NCI-H2227 (cell line): Measurements from ENCODE around the gene PRDM16.

Source experiments
- DNase-seq: peaks from one replicate; lab custom pipeline; 2025; ENCODE audit not compliant: unreplicated experiment; lab: John Stamatoyannopoulos, UW

The PRDM16 gene

DNA sequence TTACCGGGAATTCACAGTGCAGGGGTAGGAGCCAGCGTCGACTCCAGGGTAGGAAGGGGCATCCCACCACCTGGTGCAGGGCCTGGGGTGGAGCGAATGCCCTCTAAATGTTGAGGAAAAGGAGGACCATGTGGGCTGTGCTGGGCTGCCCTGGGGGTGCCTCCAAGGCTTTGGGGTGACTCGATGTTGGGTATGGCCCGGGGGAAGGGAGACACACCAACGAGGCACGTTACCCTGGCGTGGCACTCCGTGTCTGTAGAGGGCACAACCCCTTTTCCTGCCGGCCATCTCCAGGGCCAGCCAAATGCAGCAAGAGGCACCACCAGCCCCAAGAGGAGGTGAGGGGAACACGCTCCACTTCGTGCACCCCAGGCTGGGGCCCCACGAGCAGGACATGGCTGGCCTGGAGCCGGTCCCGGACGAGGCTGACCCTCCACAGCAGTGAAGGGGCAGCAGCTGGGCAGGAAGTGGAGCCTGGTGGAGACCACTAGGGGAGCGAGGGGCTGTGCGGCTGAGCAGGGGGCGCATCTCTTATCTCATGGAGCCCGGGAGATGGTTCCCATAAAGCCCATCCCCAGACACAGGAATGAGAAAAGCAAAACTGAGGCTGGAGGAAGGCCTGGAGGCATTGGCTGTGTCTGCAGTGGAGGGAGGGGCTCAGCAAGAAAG, 36.5 kb upstream of the PRDM16 start:
- DNase-seq = no peak

DNA sequence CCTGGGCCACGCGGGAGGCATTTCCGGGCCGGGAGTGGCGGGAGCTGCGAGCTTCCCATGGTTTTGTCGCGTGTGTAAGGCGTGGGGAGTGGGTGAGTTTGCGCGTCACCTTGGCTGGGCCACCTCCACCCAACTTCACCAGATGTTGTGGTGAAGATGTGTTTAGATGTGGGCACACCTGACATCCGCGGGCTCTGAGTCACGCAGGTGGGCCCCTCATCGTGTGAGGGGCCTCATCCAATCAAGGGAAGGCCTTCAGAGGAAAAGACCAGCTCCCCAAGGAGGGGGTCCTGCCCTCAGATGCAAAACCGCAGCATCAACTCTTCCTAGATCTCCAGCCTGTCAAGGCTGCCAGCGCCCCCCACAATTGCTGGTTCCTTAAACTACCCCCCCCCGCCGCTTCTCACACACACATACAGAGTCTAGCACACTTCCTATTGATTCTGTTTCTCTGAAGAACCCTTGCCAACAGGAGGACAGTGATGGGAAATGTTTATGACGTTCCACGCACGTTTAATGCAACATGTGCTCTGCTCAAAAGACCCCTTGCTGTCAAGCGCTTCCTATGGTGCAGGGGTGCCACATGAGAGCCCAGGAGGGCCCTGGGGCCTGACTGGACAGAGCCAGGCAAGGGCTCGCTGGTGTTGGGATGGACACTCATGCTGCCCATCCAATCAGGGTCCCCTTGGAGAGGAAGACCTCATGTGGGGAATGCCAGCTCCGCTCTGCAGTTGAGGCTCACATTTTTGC, 35.8 kb upstream of the PRDM16 start:
- no peak for DNase-seq

DNA sequence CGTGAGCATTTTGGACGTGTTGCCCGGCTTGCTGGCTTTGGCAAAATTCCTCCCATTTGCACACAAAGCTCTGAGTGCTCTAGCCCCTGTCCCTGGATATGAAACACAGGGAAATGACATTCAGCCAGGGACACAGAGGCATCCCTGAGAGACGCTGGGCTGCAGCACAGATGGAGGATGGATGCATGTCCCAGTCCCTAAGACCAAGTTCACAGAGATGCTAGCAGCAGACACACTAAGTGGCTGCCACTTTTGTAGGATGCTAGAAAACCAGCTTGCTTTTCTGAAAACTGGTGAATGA, 35.3 kb upstream of the PRDM16 start:
- DNase-seq = no peak

DNA sequence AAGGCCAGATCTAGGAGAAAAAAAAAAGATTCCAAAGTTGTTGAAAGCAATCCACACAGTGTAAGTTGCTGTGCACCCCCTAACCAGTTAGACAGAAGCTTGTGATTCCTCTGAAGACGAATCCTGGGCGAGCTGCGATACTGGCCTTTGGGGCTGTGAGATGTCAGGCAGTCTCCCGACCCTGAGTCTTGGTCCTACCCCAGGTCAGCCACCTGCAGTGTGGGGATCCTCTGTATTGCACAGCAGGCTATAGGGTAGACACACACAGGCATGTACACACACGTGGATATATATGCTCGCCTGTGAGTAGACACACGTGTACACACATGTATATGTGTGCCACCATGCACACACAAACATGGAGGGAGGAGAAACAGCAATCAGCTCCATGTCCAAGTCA, 34.8 kb upstream of the PRDM16 start:
- DNase-seq = no peak

DNA sequence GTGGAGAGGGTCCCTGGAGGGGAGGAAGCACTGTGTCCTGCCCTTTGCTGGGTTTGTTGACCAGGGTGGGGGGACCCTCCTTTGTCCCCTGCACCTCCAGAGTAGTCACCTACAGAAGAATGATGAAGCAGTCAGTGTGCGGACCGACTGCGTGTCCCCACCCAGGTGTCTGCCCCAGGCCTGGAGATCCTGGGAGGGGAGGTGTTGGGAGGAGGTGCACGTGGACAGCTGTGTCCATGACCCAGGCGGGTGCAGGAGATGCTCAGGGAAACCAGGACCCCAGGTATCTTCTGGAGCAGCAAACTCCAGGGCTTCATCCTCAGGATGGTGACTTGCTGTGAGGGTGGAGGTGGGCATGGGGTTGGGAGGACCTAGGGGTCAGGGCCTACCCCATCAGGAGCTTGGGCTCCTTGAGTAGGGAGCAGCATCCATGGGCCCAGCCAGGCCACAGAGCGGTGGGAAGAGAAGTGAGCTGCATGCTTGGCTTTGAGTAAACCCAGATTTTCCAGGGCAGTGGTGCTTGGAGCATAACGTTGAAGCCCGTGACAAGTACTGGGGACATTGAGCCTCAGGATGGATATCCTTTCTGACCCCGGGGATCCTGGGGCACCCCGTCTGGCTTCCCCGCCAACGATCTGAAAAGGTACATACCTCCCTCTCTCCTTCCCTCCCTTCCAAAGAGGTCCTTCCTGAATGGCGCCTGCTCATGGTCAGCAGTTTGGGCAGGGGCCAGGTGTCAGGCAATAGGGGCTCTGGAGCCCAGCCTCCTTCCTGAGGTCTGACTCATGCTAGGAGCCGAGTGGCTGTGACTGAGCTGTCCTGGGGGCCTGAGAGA, 34.1 kb upstream of the PRDM16 start:
- DNase-seq = no peak

DNA sequence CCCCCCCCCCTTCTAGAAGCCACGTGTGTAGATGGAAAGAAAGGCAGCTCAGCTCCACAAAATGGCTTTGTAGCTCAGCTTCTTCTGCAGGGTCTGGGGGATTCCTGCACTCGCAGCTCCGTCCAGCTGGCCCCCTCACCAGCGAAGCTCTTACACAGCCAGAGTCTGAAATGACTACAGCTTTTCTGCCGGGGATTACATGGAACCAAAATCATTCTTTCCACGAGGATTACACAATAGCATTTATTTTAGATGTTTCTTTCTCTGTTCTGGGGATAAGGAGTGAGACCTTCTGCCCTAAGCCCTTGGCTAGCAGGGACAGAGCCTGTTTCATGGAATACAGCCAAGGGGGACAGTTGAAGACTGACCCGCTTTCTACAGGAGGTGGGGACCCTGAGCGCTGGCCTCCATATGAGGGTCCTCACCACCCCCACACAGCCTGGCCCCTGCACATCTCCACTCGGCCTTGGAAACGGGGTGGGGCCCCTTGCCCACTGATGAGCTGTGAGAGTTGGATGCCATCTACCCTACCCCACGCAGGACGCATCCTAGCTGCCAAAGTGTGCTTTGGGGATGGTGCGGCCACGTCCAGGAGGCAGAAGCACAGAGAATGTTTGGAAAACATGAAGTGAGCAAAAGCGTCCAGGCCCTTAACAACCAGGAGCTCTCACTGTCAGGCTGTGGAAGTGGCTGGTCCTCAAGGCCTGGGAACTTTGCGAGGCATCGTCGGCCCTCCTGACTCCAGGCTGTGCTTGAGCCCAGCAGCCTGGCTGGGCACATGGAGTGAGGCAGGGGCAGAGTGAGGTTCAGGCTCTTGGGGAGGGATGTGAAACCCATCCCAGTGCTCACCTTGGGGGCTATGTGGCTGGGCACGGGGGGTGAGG, 33.2 kb upstream of the PRDM16 start:
- no peak for DNase-seq

DNA sequence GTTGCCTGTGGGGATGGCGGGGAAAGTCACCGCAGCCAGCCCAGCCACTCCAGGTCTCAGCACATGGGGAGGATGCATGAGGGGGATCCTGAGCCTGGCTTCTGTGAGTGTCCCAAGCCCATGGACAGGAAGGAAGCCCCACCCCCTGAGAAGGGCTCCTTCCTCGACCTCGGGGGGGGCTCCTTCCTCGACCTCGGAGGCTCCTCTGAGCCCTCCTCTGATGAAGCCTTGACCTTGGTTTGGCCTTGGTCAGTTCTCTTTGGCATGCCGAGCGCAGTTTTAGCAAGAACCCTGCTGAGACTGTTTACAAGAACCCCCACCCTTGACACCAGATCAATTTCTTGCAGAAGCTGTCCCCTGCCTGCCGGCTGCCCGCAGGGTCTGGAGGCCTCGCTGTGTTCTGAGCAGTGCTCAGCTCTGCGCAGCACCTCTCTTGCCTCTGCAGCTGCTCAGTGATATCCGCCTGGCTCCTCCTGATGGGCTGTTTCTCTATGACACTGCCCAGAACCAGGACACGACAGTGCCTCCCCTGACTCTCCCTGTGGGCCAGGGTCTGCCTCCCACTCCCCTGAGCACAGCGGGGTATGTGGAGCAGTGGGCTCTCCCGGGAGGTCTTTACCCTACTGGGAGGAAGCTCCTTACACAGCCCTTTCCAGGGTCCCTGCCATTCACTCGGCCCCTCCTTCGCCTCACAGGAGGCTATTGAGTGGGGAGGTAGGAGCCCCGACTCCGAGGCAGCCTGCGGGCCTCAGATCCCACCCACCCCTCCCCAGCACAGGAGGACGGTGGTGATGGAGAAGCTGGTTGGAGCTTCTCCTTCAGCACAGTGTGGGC, 32.3 kb upstream of the PRDM16 start:
- DNase-seq = no peak

DNA sequence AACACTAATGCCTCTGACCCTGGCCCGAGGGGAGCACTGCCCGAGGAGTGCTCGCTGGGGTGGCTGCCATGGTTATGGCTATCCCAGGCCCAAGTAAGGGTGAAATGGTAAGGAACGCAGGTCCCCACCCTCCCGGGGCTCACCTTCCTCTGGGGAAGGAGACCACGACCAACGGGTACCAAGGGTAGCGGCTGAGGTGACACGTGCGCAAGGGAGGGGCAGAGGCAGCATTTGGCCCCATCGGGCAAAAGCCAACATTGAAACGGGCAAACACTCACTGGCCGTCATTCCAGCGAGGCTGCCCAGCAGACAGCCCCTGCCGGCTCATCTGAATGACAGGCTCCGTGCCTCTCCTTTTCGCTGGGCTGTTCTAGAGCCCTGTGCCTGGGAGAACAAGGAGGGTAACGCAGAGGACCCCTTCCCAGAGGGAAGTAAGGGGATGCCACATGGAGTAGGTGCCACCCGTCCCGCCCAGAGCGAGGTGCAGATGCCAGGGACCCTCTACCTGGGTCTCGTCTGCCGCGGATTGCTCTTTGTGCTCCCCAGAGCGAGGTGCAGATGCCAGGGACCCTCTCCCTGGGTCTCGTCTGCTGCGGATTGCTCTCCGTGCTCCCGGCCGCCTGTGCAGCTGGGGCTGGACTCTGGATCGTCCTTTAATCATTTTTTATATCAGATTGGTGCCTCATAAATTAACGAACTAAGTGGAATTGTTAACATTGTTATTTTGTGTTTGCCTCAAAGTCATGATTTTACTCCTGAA, 31.5 kb upstream of the PRDM16 start:
- DNase-seq = no peak

DNA sequence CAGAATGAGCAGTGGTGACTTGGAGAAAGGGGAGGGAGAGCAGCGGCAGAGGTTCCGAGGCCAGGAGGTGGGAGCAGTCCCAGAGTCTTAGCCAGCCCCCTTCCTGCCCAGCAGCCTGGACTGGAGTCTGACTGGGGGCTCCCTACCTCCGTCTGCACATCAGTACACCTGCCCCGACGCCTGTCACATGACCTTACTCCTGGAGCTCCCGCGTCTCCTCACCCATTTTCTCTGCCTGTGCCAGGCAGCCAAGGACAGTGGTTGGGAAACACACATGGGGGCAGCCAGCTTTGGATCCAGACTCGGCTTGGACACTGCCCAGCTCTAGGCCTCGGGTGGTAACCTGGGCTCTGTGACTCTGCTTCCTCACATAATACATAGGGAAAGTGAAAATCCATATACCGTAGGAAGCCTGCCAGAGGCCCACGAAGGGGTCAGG, 30.9 kb upstream of the PRDM16 start:
- no peak for DNase-seq

DNA sequence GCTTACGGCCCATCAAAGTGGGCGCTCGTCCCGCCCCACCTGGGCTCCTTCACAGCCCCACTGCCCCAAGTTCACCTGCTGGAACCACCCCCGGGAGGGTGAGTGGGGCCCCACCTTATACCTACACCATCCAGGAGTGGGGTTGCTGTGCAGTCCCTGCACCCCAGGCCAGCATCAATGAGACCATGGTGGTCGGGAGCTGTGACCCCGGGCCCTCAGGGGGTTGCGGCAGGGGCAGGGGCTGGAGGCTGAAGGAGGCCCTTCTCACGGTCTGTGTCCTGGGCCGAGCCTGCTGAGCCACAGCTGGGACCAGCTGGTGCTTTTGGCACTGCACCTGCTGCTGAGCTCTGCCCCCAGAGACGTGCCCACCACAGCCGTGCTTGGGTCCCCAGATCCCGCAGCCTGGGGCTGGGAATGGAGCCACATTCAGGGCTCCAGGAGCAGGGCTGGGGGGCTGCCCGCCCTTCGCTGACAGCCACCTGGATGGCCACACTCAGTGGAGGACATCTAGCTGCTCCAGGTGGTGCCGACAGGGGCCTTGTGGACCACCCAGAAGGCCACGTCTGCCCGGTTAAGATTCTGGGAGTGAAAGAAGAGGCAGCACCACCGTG, 30.3 kb upstream of the PRDM16 start:
- DNase-seq = no peak

DNA sequence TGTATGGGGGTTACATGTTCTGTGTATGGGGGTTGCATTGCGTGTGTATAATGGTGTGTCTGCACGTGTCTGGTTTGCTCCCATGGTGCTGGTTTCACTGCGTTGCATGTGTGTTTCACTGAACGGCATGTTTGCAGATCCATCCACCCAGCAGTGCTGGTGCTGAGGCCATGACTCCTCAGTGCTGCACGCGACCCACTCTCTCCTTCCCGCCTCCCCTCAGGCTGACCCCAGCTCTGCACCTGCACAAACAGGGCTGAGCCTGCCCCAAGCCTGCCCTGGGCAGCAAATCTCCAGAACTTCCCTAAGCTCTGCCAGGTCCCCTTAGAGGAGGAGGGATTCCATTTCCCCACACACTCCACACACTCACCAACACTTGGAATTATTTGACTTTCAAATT, 29.0 kb upstream of the PRDM16 start:
- DNase-seq = no peak

DNA sequence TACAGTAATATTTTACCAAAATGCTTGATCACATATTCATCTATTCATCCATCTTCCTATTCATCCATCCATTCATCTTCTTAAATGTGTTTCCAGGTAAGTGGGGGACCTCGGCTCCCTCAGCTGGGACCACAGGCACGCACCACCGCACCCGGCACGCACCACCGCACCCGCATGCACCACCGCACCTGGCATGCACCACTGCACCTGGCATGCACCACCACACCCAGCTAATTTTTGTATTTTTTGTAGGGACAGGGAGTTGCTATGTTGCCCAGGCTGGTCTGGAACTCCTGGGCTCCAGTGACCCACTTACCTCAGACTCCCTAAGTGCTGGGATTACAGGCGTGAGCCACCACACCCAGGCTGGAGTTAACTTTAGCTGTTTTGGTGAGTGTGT, 26.5 kb upstream of the PRDM16 start:
- DNase-seq = no peak

DNA sequence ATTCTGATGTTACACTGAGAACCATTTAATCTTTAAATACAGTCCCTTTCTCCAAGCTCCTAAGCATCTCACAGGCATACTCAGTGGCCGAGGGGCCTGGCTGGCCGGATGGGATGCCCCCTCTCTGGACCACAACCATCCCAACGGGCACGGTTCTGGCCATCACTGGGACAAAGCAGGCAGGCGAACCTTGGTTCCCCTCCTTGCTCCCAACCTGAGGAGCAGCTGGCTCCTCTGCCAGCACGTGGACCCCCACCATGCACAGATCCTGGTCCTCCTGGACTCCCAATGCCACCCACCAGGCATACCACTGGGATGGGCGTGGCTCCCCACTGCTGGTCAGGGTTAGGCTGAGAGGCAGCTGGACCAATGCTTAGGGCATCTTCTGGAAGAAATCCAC, 19.8 kb upstream of the PRDM16 start:
- no peak for DNase-seq

DNA sequence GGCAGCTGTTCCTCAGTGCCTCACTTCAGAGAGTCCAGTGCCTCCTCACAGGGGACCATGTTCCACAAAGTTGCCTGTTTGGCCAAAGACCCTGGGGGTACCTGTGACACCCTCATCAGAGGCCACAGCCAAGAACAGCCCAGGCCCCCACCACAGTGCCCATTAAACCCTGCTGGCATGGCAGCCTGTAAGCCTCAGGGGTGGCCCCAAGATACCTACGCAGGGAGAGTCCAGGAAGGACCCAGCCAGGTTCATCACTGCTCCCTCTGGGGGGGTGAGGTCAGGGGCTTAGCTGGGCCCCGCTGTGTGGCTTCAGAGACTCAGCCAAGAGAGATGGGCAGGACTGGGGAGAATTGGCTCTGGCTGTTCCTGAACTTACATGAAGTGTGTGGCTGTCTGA, 19.1 kb upstream of the PRDM16 start:
- no peak for DNase-seq

DNA sequence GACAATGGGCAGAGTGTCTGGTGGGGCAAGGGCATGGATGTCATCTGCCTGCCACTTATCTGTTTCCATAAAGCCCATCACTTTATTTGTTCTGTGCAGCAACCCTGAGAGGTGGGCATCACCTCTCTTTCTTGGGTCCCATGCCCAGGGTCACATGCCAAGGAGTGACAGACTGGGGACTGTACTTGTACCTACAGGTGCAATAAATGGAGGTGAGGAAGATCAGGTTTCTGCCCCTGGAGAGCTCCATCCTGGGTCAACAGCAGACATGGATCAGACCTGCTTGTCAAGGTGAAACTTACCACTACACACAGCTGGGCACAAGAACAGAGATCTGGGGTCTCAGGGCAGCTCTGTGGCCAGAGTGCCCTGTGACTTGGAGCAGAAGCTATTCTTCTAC, 18.4 kb upstream of the PRDM16 start:
- DNase-seq = no peak

DNA sequence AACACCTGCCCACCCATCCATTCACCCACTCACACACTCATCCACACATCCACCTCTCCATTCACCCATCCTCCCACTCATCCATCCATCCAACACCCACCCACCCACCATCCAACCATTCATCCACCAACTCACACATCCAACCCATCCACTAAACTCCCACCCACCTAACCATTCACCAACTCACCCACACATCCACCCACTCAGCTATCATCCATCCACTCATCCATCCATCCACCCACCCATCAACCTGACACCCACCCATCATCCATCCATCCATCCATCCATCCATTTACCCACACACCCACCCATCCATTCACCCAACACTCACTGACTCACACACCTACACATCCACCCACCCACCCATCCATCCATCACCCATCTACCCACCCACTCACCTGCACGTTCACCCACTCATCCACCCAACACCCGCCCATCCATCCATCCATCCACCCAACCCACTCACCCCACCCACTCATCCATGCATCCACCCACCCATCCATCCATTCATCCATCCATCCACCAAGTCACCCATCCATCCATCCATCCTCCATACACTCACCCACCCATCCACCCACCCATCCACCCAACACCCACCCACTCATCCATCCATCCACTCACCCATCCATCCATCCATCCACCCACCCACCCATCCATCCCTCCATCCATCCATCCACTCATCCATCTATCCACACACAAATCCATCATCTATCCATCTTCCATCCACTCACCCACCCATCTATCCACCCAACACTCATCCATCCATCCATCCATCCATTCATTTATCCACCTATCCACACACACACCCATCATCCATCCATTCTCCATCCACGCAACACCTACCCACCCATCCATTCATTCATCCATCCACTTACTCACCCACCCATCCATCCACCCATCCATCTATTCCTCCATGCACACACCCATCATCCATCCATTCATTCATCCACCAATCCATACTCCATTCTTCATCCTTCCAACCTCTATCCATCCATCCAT, 17.4 kb upstream of the PRDM16 start:
- DNase-seq = no peak

DNA sequence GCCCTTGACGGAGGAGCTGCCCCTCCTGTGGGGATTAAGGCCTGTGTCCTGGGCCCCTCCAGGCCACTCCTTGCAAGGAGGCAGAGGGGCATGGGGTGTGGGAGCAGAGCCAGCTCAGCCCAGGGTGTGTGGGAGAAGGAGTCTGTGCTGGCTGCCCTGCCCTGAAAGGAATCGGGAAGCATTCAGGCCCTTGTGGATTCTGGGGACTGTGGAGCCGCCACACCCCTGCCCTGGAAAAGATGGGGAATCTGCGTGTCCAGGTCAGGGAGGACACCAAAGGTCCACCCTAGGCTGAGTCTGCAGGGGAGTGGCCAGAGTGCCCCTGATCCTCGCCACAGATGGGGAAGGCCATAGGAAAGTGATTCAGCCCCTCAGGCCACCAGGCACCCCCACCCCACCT, 16.5 kb upstream of the PRDM16 start:
- no peak for DNase-seq
